RWPE1 (cell line): Measurements from ENCODE around the gene JADE2.

Experiments
- CTCF ChIA-PET: fragments of 350-600 bp; sonication (Branson Sonifier 250); formaldehyde crosslinking; extraction: SDS; loops from one replicate; lab custom pipeline; 2021; lab: Yijun Ruan, JAX
- POLR2A ChIA-PET: fragments of 400-600 bp; formaldehyde crosslinking; extraction: SDS; loops from one replicate; lab custom pipeline; 2020; ENCODE audit warnings: antibody characterized with exemption; ENCODE audit not compliant: low non-redundant PET; lab: Yijun Ruan, JAX
- DNase-seq: peaks from one replicate; pipeline ENCODE4 v3.0.0; 2012; ENCODE audit warnings: low spot score
- H3K27ac ChIP-seq: fragments of 450-650 bp; 2 replicates; pipeline ENCODE4 v1.5.1; 2017
- TF ChIP-seq, protein P1 (sequence below): fragments of 450-650 bp; conservative IDR thresholded peaks from 2 replicates; pipeline ENCODE4 v1.5.1; 2017; ENCODE audit warnings: low read depth, mild to moderate bottlenecking

The JADE2 gene

DNA sequence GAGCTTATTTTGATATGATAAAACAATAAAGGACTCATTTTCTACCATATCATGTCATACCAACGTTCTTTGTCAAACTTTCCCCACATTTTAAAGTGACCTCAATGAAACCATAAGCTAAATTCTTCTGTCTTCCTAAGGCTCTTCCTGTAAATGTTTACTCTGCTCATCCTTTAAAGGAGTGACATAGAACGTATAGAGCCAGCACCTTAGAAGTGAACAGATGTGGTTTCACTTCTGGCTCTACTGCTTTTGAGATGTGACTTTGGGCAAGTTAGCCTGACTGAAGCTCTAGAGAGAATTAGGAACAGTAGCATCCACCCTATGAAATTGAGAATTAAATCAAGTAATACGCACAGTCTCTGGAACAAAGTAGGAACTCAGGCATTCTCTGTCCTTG lies 83.1 kb downstream of the JADE2 start:
- no peak overlapping the region for H3K27ac ChIP-seq
- ChIA-PET CTCF (interaction anchor here (0.6 to 1.2 kb wide), 4 partner anchors 222 to 569 kb away, joined by 3 to 4 read pairs (median 3); no protein-coding TSS in a partner anchor), POLR2A (no interaction called here)
- DNase-seq = no peak
- TF ChIP-seq, protein P1, sequence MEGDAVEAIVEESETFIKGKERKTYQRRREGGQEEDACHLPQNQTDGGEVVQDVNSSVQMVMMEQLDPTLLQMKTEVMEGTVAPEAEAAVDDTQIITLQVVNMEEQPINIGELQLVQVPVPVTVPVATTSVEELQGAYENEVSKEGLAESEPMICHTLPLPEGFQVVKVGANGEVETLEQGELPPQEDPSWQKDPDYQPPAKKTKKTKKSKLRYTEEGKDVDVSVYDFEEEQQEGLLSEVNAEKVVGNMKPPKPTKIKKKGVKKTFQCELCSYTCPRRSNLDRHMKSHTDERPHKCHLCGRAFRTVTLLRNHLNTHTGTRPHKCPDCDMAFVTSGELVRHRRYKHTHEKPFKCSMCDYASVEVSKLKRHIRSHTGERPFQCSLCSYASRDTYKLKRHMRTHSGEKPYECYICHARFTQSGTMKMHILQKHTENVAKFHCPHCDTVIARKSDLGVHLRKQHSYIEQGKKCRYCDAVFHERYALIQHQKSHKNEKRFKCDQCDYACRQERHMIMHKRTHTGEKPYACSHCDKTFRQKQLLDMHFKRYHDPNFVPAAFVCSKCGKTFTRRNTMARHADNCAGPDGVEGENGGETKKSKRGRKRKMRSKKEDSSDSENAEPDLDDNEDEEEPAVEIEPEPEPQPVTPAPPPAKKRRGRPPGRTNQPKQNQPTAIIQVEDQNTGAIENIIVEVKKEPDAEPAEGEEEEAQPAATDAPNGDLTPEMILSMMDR = no peak

DNA sequence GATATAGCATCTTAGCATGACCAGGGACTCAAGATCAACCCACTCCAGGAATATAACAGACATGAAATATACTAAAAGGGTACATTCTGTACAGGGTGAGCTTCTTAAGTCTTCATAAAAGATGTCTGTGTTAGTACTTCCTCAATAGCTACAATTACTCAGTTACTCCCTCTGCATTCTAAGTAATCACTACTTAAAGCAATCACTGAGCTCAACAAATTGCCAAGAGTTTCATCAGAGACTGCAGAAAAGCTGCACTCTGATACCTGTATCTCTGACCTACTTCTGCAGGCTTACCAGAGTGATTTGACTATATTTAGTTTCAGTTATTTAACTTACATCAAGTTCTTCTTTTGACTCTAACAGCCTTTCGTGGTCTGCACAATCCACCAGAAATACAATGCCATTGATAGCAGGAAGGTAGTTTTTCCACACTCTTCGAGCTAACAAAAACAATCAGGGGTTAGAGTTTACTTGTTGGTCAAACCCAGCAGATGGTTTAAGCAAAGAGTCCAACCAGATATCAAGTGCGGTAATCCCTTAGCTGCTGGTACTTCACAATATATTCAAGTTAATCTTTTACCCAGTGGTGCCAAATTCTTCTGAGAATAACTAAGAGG lies 83.9 kb downstream of the JADE2 start:
- CTCF ChIA-PET = interaction anchor here (1.1 to 1.2 kb wide), 2 partner anchors 283 to 320 kb away, joined by 3 read pairs; no protein-coding TSS in a partner anchor
- no peak overlapping the region for H3K27ac ChIP-seq
- TF ChIP-seq, protein P1 = no peak
- POLR2A ChIA-PET = no interaction called here
- no peak for DNase-seq

DNA sequence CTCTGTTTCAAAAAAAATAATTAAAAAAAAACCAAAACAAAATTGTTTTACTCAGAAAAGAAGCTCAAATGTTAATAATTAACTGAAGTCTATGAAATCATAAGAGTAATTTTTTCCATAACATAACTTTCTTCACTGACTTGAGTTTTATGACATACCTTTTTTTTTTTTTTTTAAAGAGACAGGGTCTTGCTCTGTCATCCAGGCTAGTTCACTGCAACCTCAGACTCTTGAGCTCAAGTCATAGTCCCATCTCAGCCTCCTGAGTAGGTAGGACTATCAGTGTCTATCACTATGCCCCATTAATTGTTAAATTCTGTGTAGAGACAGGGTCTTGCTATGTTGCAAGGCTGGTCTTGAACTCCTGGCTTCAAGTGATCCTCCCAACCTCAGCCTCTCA lies 85.3 kb downstream of the JADE2 start:
- CTCF ChIA-PET = interaction anchor here (0.6 to 0.8 kb wide), 5 partner anchors 128 to 509 kb away, joined by 3 to 5 read pairs (median 3); partner anchors contain the start of gene CAMLG
- no peak overlapping the region for H3K27ac ChIP-seq
- no peak for DNase-seq
- POLR2A ChIA-PET = no interaction called here
- TF ChIP-seq, protein P1 = no peak

DNA sequence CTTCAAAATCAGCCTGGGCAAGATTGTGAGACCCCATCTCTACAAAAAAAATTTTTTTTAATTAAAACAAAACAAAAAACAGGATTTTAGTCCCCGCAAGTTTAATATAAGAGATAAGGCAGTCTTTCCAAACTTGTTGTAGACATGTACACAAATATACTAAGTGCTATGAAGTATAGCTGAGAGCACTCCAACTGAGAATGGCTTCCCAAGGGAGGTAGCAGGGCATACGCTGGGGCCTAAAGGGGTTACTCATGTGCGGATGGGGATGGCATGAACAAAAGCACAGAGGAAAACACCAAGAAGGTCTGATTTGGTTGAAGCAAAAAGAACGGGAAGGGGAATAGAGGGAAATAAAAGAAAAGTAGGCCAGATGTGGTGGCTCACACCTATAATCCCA lies 86.0 kb downstream of the JADE2 start:
- H3K27ac ChIP-seq = no peak overlapping the region
- TF ChIP-seq, protein P1 = no peak
- no peak for DNase-seq
- CTCF ChIA-PET = no interaction called here
- POLR2A ChIA-PET = no interaction called here

DNA sequence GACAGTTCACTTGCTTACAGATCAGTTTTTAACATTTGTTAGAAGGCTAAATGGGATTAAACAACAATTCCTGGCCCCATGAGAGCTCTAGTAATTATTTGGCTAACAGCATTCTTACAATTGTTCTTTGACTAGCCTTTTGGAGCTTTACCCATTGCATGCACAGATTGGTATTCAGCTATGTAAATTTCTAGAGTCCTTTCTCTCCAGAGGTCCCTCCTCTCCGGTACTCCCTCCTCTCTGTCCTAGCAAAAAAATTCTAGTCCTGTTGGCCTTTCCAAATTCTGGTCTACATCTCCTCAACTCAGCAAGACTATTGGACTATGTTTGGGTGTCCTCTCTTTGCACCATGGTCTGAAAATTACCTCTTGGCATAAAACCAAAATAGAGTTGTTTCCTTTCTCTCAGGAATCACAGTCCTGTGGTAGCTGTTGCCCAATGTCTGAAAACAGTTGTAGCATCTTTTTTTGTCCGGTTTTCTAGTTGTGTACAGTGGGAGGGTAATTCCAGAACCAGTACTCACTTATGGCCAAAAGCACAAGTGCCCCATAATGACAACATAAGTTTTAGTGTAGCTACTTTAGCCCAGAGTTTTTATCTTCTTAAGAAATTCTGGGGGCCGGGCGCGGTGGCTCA lies 89.1 kb downstream of the JADE2 start:
- CTCF ChIA-PET = no interaction called here
- POLR2A ChIA-PET = no interaction called here
- H3K27ac ChIP-seq = no peak overlapping the region
- TF ChIP-seq, protein P1 = no peak
- no peak for DNase-seq

DNA sequence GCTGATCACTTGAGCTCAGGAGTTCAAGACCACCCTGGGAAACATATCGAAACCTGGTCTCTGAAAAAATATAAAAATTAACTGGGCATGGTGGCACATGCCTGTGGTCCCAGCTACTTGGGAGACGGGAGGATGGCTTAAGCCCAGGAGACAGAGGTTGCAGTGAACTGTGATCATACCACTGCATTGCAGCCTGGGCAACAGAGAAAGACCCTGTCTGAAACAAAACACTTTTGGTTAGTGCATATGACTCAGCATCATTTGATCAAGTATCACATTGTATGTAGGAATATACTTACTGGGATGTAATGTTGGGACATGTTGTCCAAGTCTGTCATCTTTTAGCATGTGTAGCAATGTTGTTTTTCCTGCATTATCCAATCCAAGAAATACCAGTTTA lies 95.2 kb downstream of the JADE2 start:
- POLR2A ChIA-PET = no interaction called here
- H3K27ac ChIP-seq = no peak overlapping the region
- CTCF ChIA-PET = no interaction called here
- DNase-seq = no peak
- TF ChIP-seq, protein P1 = no peak
